DND-41 (cell line): ENCODE measurements around the gene HLA-DOA.

Source experiments
- CTCF ChIP-seq: IDR thresholded peaks from 2 replicates; pipeline ENCODE4 v1.5.1; 2012; ENCODE audit warnings: borderline replicate concordance, low read length, moderate library complexity, mild to moderate bottlenecking; ENCODE audit not compliant: poor library complexity, severe bottlenecking; ENCODE audit errors: extremely low read depth
- EZH2 ChIP-seq: IDR thresholded peaks from 3 replicates; pipeline ENCODE4 v1.6.1; 2012; ENCODE audit warnings: borderline replicate concordance, low read depth, mild to moderate bottlenecking, moderate library complexity, low read length, inconsistent platforms; ENCODE audit not compliant: severe bottlenecking

DNA sequence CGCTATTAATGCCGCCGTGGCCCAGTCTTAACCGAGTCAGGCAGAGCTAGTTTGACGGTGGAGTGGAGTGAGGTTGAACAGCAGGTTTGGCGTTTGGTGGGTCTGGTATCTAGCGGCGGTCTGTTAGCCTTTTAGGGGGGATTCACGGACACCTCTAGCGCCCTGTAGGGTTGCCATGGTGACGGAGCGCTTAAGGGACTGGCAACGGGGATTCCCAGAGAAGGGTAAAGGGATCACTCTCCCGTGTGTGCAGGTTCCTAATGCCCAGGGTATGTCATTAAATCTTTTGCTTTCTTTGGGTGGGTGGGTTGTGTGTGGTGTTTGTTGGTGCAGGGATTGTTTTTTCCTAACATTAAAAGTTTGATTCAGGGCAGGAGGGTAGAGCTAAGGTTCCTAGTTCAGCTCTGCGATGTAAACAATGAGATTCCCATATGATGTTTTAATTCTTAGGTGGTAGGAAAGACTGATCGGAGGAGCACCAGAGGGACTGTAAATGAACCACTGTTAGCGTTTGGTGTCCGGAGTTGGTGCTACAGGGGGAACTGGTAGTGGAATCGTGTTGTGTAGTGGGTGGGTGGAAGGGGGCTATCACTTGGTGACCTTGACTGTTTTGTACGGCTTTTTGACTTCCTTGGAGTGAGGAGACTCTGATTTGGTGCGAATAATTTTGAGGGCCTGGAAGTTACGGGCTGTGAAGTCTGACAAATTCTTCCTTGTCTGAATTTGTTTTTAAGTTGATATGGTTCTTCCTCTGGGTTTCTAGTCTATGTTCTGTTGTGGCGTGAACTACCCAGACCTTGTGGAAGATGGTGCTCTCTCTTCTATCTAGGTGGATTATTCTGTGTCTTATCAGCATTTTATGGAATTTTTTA is 36.0 kb downstream of the HLA-DOA start:
- no peak for TF ChIP-seq CTCF
- TF ChIP-seq EZH2 = no peak
